ENCODE results near the gene AOAH.

GRCh38 chr7:36735172-36735571, 10.9 kb upstream of the AOAH start:
- no peak for TF ChIP-seq CTCF (IDR thresholded peaks at IDR 0.05; ENCODE audit: borderline replicate concordance, extremely low read depth, low read length, poor library complexity, severe bottlenecking)
- TF ChIP-seq EZH2 (IDR thresholded peaks at IDR 0.05; ENCODE audit: borderline replicate concordance, low read depth, low read length, severe bottlenecking) = no peak

Measured in DND-41 (cell line).